HPDE6-E6E7 (cell line): ENCODE measurements around the gene LRRC56.

ENCODE experiments used
- DNase-seq: peaks from one replicate; pipeline ENCODE4 v3.0.0; 2011; ENCODE audit warnings: missing footprints; ENCODE audit errors: extremely low spot score

Gene LRRC56, protein sequence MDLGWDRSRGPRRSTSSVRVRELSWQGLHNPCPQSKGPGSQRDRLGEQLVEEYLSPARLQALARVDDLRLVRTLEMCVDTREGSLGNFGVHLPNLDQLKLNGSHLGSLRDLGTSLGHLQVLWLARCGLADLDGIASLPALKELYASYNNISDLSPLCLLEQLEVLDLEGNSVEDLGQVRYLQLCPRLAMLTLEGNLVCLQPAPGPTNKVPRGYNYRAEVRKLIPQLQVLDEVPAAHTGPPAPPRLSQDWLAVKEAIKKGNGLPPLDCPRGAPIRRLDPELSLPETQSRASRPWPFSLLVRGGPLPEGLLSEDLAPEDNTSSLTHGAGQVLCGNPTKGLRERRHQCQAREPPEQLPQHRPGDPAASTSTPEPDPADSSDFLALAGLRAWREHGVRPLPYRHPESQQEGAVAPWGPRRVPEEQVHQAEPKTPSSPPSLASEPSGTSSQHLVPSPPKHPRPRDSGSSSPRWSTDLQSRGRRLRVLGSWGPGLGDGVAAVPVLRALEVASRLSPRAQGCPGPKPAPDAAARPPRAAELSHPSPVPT

DNA sequence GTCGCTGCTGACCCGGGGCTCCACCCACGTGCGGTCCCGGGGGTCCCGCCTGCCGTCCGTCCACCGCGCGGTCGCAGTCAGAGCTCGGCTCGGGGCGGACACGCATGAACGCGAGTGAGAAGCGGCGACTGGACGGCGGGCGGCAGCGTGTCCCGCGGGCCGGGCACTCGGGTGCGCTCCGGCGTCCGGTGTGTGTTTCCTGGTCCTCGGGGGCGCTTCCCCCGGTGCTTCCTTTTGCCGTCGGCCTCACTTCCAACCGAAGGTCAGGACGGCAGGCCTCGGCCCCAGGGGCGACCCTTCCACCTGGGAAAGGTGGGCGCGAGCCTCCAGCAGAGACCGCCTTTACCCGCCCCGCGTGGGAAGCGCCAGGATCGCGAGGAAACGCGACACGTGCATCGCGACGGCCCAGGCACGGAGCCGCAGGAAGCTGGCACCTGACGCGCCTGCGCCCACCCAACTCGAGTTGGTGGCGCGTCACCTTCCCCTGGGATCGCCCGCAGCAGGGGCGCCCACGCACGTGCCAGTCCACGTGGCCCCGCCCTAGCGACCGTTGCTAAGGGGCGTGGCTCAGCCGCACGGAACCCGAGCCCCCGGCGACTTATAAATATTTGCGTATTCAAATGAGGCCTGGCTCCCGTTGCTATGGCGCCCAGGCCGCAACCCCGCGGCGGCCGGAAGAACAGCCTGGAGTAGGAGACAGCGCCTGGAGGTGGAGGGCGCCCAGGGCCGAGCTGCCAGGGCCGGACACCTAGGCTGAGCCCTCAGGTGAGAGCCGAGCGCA lies at the start of gene LRRC56:
Gene LRRC56, plus strand, starts transcription at position 687 of the 781 bp plus-strand sequence. CDS start 3,158 bp downstream, outside the sequence.
- DNase-seq: peak; percentile 83

DNA sequence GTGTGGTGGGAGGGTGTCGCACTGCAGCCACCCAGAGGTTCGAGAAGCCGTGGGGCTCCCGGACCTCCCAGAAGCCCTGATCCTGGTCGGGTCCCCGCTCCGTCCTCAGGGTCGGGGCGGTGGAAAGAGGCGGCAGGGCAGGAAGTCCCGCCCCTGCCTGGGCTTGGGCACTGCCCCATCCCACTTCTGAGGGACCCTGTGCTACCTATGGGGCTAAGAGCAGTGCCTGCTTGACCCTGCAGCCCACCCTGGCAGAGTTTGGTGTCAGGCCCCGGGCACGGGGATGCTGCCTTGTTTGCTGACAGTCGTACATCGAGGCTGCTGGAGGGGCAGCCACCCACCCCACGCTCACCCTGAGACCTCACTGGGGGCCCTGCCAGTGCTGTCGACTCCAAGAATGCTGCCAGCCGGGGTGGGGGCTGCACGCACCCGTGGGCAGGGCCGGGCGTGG lies 49.7 kb upstream of the LRRC56 start:
- DNase-seq: no peak

DNA sequence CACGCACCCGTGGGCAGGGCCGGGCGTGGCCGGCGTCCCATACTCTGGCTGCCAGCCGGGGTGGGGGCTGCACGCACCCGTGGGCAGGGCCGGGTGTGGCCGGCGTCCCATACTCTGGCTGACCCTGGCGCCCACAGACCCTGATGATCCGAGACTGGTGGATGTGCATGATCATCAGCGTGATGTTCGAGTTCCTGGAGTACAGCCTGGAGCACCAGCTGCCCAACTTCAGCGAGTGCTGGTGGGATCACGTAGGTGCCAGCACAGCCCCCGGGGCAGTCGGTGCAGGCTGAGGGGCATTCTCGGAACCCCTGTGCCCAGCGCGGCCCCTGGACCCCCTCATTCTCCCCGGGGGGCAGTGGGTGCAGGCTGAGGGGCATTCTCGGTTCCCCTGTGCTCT lies 49.3 kb upstream of the LRRC56 start:
- DNase-seq: no peak

DNA sequence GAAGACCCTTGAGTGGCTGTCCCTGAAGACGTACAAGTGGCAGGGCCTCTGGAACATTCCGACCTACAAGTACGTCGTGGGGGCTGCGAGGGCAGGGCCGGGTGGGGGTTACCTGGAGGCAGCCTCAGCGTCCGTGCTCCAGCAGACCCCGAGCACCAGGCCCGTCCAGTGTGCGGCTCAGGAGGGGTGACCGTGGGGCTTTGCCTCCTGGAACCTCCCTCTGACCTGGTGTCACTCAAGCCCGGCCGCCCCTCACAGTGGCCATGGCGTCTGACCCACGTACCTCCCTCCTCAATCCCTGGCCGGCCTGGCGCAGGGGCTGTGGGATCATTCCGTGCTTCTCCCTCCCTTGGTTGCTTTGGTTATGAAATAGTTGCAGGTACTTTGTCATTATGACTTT lies 48.7 kb upstream of the LRRC56 start:
- DNase-seq: no peak

DNA sequence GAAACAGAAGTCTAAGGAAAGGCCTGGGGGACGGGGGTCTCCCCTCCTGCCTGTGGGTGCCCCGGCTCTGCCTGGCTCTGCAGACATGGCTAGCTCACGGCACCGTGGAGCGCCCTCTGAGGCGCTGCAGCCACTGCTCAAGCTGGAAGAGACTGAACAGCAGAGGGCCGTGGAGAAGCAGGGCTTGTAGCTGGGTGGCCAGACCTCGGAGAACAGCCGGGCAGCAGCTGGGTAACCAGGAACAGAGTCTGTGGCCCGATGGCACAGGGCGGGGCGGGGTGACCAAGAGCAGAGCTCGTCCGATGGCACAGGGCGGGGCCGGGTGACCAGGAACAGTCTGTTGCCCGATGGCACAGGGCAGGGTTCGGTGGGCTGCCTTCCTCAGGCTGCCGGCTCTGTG lies 48.3 kb upstream of the LRRC56 start:
- no peak for DNase-seq

DNA sequence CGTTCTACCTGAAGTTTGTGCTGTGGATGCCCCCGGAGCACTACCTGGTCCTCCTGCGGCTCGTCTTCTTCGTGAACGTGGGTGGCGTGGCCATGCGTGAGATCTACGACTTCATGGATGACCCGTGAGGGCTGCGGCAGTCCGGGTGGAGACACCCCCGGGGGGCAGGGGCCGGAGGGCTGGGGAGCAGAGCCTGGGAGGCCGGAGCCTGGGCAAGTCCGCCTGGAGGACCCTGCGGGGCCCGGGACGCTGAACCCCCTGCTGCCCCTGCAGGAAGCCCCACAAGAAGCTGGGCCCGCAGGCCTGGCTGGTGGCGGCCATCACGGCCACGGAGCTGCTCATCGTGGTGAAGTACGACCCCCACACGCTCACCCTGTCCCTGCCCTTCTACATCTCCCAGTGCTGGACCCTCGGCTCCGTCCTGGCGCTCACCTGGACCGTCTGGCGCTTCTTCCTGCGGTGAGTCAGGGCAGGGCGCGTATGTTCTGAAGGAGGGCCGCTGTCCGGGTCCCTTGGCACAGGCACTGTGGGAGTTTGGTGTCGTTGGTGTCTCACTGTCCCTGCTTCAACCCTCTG lies 47.6 kb upstream of the LRRC56 start:
- DNase-seq: no peak

DNA sequence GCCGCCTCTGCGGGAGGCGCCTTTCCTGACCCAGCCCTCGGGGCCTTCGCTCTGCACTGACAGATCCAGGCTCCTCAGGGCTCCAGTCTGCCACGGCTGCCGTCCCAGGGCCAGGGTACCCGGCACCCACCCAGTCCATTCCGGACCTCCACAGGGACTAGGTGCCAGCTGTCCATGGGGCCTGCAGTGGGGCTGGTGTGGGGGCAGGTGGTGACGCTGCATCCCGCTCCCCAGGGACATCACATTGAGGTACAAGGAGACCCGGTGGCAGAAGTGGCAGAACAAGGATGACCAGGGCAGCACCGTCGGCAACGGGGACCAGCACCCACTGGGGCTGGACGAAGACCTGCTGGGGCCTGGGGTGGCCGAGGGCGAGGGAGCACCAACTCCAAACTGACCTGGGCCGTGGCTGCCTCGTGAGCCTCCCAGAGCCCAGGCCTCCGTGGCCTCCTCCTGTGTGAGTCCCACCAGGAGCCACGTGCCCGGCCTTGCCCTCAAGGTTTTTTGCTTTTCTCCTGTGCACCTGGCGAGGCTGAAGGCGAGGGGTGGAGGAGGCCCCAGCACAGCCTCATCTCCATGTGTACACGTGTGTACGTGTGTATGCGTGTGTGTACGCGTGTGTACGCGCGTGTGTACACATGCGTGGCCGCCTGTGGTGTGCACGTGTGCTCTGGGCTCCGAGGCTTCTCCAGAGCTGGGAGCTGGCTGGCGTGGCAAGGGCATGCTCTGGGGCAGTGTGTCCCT lies 47.0 kb upstream of the LRRC56 start:
- no peak for DNase-seq

DNA sequence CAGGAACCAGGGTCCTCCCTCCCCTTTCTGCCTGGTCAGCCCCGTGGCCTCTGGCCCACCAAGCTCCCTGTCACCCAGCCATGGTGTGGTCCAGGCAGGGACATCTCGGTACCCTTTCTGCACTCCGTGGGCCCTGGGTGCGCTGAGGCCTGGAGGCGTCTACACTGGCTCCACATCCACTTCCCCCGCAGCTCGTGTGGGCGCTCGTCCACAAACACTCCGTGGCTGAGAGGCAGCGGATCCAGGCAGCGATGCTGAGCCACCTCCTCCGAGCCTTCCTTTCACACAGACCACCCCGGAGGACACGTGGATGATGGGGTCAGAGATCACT lies 46.4 kb upstream of the LRRC56 start:
- DNase-seq: no peak

DNA sequence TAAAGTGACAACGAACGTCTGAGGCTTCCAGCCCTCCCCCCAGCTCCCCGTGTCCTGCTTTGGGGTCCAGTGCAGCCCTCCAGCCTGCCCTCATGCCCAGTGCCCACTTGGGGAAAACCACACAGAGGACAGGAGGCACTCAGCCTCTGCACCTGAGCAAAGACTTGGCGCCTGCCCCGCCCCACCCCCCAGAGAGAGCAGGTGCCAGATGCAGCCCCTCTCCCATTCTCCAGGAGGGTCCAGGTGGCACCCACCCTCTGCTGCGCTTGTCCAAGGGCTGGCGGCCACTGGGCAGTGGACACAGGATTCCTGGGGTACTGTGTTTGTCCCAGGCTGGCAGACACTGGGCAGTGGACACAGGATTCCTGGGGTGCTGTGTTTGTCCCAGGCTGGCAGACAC lies 46.0 kb upstream of the LRRC56 start:
- DNase-seq: no peak

DNA sequence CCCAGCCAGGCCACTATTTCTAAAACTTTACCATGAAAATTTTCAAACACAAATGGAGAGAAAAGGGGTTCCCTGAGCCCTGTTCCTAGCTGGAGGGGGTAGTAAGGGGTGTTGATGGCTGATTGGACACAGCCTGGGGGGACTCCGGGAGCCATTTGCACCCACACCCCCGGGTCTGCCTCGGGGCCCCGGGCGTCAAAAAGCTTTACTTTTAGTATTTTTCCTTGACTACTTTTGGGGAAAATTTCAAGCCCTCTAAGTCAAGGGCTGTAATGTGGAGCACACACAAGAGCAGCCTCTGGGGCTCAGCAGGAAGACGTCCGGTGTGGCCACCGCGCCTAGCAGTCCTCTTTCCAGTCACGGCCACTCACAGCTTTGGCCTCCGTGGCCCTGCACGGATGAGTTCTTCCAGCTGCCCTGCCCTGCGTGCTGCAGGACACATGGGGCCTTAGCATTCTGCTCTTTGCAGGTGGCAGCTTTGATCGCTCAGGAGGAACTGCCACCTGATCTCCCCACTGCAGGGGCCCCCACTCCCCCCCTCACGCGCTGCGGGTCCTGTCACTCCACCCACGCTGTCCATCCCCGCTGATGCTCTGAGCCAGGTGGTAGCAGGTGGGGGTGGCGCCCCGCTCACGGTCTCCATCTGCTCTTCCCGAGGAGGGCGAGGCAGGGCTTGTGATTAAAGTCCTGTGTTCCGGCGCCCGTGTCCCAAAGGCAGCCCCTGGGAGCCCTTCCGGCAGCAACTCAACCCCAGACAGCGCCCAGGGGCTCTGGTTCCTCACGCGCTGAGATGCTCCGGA lies 44.7 kb upstream of the LRRC56 start:
- DNase-seq: no peak

DNA sequence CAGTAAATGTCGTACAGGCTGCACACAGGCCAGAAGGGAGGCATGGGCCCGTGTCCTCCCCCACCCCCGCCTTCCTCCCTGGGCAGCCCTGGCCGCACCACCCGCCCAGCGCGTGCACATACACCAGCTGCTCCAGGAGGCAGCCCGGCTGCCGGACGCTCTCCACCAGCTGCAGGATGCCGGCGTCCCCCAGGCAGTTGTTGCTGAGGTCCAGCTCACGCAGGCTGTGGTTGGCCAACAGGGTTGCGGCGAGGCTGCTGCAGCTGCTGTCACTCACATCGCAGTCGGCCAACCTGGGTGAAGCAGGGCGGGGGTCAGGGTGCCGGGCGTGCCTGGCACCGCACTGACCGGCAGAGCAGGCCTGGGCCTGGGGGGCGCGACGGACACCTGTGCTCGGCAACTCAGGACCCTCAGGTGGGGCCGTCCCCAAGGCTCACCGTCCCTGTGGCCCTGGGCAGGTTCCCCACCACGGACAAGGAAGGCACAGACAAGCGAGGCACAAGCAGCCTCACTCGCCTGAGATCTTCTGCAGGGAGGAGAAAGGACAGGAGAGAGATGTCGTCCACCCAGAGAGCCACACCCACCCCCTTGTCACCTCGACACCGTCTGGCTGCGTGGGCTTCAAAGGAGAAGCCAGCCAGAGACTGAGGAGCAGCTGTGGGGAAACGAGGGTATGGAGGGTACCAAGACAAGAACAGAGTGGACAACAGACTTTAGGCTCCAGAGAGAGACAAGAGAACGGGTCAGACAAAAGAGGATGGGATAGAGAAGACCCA lies 42.4 kb upstream of the LRRC56 start:
- DNase-seq: no peak

DNA sequence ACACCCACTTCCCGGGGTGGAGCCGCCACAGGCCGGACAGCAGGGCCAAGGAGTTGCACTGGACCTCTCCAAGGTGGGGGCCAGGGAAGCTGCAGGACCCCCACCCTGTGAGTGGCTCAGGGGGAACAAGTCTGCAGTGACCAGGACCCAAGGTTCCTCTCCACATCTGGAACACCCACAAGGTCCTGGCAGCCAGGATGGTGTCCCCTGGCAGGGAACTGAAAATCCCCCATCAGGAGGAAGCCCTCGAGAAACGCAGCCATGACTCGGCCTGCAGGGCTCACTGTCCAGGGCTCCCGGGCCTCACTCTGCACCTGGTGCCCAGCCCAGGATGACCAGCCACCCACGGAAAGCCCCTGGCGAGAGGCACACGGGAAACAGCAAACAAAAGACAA lies 41.8 kb upstream of the LRRC56 start:
- DNase-seq: no peak

DNA sequence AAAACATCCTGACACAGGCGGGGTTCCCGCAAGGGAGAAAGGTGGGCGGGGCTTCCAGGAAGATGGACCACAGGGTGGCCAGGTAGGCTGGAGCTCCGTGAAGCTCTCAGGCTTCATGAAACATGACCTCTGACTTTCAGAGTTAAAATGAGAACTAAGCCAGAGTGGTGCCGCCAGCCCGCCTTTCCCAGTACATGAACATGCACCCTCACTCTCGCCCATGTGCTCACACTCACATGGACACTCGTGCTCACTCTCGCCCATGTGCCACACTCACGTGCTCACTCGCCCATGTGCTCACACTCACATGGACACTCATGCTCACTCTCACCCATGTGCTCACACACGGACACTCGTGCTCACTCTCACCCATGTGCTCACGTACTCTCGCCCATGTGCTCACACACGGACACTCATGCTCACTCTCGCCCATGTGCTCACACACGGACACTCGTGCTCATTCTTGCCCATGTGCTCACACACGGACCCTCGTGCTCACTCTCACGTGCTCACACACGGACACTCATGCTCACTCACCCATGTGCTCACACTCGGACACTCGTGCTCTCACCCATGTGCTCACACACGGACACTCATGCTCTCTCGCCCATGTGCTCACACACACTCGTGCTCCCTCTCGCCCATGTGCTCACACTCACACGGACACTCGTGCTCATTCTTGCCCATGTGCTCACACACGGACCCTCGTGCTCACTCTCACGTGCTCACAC lies 40.3 kb upstream of the LRRC56 start:
- no peak for DNase-seq

DNA sequence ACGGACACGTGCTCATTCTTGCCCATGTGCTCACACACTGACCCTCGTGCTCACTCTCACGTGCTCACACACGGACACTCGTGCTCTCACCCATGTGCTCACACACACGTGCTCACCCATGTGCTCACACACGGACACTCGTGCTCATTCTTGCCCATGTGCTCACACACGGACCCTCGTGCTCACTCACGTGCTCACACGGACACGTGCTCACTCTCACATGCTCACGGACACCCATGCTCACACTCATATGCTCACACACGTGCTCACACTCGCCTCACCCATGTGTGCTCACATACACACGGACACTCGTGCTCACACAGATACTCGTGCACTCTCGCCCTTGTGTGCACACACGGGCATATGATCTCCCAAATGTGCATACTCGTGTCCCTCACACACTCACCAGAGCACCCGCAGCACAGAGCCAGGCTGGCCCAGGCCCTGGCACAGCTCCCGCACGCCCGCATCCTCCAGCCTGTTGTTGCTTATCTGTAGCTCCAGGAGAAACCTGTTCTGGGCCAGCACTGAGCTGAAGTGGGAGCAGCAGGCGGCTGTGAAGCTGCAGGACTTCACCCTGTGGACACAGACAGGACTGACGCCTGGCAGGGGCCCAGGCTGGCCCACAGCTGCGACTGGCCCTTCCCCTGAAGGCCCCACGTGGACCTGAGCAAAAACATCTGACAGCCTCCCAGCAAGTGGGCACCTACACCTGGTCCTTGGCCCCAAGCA lies 39.6 kb upstream of the LRRC56 start:
- DNase-seq: no peak

DNA sequence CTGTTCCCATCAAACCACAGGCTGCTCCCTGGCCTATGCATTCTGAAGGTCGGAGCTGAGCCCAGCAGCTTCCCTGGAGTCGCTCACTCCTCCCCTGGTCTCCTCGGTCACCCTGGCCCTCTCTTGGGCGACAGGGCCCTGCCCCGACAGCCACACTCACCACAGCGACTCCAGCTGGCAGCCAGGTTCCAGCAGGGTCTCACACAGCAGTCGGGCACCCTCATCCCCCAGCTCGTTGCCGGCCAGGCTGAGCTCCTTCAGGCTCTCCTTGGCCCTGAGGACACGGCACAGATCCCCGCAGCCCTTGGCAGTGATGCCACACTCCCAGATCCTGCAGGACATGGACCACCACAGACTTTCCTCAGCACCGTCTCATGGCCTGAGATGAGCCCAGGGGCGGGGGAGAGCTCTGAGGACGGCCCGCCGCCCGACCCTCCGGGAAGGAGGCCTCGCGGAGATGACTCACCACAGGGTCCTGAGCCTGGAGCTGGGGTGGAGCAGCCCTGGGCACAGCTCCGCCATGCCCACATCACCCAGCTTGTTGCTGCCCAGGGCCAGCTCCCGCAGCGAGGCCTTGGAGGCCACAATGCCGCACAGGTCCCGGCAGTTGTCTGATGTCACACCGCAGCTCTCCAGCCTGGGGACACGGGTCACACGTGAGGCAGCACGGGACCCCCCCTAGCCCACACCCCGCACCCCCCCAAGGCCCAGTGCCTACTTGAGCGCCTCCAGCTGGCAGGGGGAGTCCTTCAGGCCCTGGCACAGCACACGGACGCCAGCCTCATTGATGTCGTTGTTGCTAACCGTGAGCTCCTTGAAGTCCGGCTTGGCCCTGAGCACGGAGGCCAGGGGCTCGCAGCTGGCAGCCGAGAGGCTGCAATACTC lies 38.8 kb upstream of the LRRC56 start:
- DNase-seq: no peak

DNA sequence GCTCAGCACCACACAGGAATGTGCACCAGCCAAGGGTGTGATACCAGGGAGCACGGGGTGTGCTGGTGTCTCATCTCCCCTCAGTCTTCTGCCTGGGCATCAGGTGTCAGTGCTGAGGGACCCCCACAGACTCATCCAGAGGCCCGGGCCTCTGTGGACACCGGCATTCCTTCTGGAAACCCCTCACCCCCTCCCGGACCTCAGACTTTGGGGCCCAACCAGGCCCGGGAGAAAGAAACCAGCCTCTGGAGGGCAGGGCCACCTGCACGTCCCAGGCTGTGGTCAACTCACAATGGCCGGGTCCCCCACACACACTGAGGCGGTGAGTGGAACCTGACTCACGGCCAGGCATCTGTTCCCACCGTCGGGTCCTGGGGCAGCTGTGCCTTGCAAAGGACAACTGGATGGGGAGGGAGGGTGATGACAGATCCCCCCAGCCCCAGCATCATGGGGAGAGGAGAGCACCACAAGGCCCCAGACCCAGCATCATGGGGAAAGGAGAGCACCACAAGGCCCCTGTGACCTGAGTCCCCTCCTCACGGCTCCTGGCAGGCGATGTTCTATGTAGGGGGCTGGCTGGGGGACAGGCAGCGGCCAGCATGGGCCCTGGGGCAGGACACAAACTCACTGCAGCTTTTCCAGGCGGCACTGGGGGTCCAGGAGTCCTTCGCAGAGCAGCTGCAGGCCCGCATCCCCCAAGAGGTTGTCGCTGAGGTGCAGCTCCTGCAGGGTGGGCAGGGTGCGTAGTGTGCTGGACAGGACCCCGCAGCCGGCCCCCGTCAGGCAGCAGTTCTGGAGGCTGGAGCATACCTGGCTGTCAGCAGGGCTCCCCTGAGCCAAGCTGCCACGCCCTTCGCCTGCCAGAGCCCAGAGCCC lies 37.9 kb upstream of the LRRC56 start:
- no peak for DNase-seq
